ENCODE data around the gene PLCL2.
"Not testable (repeated sequence)": the region's sequence is repeated elsewhere in the genome, so short reads cannot be mapped to it uniquely, and the experiment has no call there.

The PLCL2 gene

GRCh38 chr3:17119201-17120072 lies 234.7 kb downstream of the PLCL2 start:
- DNase-seq (ENCODE audit: low read depth in 2 of 2) = no peak

GRCh38 chr3:17120115-17120514 lies 235.4 kb downstream of the PLCL2 start:
- DNase-seq (ENCODE audit: low read depth in 2 of 2) = no peak

- no peak for DNase-seq (ENCODE audit: low read depth in 2 of 2)
These were observed 236.6 kb downstream of the PLCL2 start for GRCh38 chr3:17121336-17121735.

GRCh38 chr3:17122758-17123157 lies 238.0 kb downstream of the PLCL2 start:
- no peak for DNase-seq (ENCODE audit: low read depth in 2 of 2)

- DNase-seq (ENCODE audit: low read depth in 2 of 2) = no peak
These were observed 241.1 kb downstream of the PLCL2 start for GRCh38 chr3:17125738-17126442.

GRCh38 chr3:17128671-17129070 lies 243.9 kb downstream of the PLCL2 start:
- not testable (repeated sequence) for DNase-seq (ENCODE audit: low read depth in 2 of 2)

- DNase-seq (ENCODE audit: low read depth in 2 of 2) = no peak
These were observed 244.8 kb downstream of the PLCL2 start for GRCh38 chr3:17129556-17129955.

GRCh38 chr3:17130956-17131355 lies 246.2 kb downstream of the PLCL2 start:
- DNase-seq (ENCODE audit: low read depth in 2 of 2) = no peak

GRCh38 chr3:17132286-17133115 lies 247.7 kb downstream of the PLCL2 start:
- DNase-seq (ENCODE audit: low read depth in 2 of 2) = no peak

GRCh38 chr3:17133632-17134545 lies 249.1 kb downstream of the PLCL2 start:
- DNase-seq (ENCODE audit: low read depth in 2 of 2) = no peak

GRCh38 chr3:17135696-17136095 lies 250.9 kb downstream of the PLCL2 start:
- no peak for DNase-seq (ENCODE audit: low read depth in 2 of 2)

GRCh38 chr3:17136136-17136721 lies 251.5 kb downstream of the PLCL2 start:
- DNase-seq (ENCODE audit: low read depth in 2 of 2) = no peak

- DNase-seq (ENCODE audit: low read depth in 2 of 2) = no peak
These were observed 252.6 kb downstream of the PLCL2 start for GRCh38 chr3:17137321-17137826.

GRCh38 chr3:17138246-17139039 lies 253.7 kb downstream of the PLCL2 start:
- no peak for DNase-seq (ENCODE audit: low read depth in 2 of 2)
